ENCODE results near the gene SGCA. TPM values are rescaled to one million over a fixed set of nuclear protein-coding genes. Genes with fewer than 3 reads are reported as not detected.

Gene SGCA
- total RNA-seq, 1 experiment from 2014 or later, result not detected

GRCh38 chr17:50133028-50133768 lies 32.6 kb upstream of the SGCA start:
- intact Hi-C loops (cut with micrococcal nuclease), result no loop called here
- TF ChIP-seq CTCF (IDR thresholded peaks at IDR 0.05; ENCODE audit: unreplicated experiment), result no peak
- Mint-ChIP-seq H3K4me3 (ENCODE audit: unreplicated experiment) (no peak overlapping the region), H3K27me3 (ENCODE audit: insufficient read depth, unreplicated experiment) (peaks cover 12% of the 10 kb centered on the region), H3K27ac (ENCODE audit: low read depth, unreplicated experiment) (no peak overlapping the region), H3K36me3 (ENCODE audit: insufficient read depth, unreplicated experiment) (peaks cover 35% of the 10 kb centered on the region), H3K4me1 (ENCODE audit: insufficient read depth, unreplicated experiment) (peaks cover 6% of the 10 kb centered on the region), H3K9me3 (ENCODE audit: unreplicated experiment) (no peaks in the 10 kb centered on the region)
- no TSS peak for BruUV-seq (replicated peaks)
- ChIA-PET POLR2A (interaction anchor here (0.6 to 1.5 kb wide), 3 partner anchors 35 to 340 kb away, joined by 3 to 4 read pairs (median 3); no protein-coding TSS in a partner anchor), CTCF (interaction anchor here (0.6 to 0.7 kb wide), 3 partner anchors 37 to 67 kb away, joined by 3 to 4 read pairs (median 3); no protein-coding TSS in a partner anchor)
- DNase-seq (ENCODE audit: unreplicated experiment), result no peak

GRCh38 chr17:50133769-50134099 lies 32.1 kb upstream of the SGCA start:
- H3K4me3 Mint-ChIP-seq (ENCODE audit: unreplicated experiment), result no peak overlapping the region
- no peak overlapping the region for H3K27ac Mint-ChIP-seq (ENCODE audit: low read depth, unreplicated experiment)
- ChIA-PET CTCF (no interaction called here), POLR2A (interaction anchor here (0.7 to 1.5 kb wide), 2 partner anchors 105 to 339 kb away, joined by 3 to 4 read pairs; no protein-coding TSS in a partner anchor)
- intact Hi-C loops (cut with micrococcal nuclease), result no loop called here
- peaks cover 6% of the 10 kb centered on the region for H3K27me3 Mint-ChIP-seq (ENCODE audit: insufficient read depth, unreplicated experiment)
- H3K9me3 Mint-ChIP-seq (ENCODE audit: unreplicated experiment), result no peaks in the 10 kb centered on the region
- TF ChIP-seq CTCF (IDR thresholded peaks at IDR 0.05; ENCODE audit: unreplicated experiment), result no peak
- H3K36me3 Mint-ChIP-seq (ENCODE audit: insufficient read depth, unreplicated experiment), result peaks cover 40% of the 10 kb centered on the region
- DNase-seq (ENCODE audit: unreplicated experiment), result no peak
- BruUV-seq (replicated peaks), result no TSS peak
- H3K4me1 Mint-ChIP-seq (ENCODE audit: insufficient read depth, unreplicated experiment), result peaks cover 2% of the 10 kb centered on the region

GRCh38 chr17:50134206-50135110 lies 31.3 kb upstream of the SGCA start:
- BruUV-seq (replicated peaks), result TSS peak; percentile 15
- Mint-ChIP-seq H3K36me3 (ENCODE audit: insufficient read depth, unreplicated experiment) (peaks cover 45% of the 10 kb centered on the region), H3K27ac (ENCODE audit: low read depth, unreplicated experiment) (no peak overlapping the region), H3K27me3 (ENCODE audit: insufficient read depth, unreplicated experiment) (no peaks in the 10 kb centered on the region), H3K4me3 (ENCODE audit: unreplicated experiment) (no peak overlapping the region), H3K9me3 (ENCODE audit: unreplicated experiment) (no peaks in the 10 kb centered on the region), H3K4me1 (ENCODE audit: insufficient read depth, unreplicated experiment) (no peaks in the 10 kb centered on the region)
- ChIA-PET CTCF (no interaction called here), POLR2A (interaction anchor here (0.7 kb wide), 1 partner anchor 184 kb away, joined by 4 read pairs; no protein-coding TSS in a partner anchor)
- intact Hi-C loops (cut with micrococcal nuclease), result no loop called here
- TF ChIP-seq CTCF (IDR thresholded peaks at IDR 0.05; ENCODE audit: unreplicated experiment), result no peak
- DNase-seq (ENCODE audit: unreplicated experiment), result no peak
